Measurements from ENCODE around the gene SMARCE1.

SMARCE1 gene

DNA sequence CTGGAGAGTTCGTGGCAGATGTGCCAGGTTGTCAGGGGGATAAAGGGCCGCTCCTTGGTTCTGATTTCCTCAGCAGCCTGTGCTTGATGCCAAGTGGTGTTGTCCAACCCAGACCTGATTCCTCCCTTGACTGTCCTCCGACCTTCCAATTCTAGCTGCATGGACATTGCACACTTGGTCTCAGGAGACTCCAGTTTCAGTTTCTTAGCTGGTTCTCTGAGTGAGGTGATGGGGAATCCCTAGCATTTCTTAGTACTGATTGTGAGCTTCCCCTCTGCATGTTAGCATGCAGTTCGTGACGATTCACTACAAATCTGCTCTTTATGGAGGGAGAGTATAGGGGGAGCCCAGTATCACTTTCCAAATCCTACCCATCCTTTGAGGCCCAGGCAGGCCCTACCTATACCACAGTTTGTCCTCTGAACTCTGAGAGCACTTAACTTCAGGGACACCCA is 70.0 kb downstream of the SMARCE1 start:
- DNase-seq: no peak

- no peak for DNase-seq
These were observed 71.4 kb downstream of the SMARCE1 start for GRCh38 chr17:40576113-40576740.

Measured in activated naive CD4-positive, alpha-beta T cell treated with Interleukin-2 at 50 U/mL for 16 hours (primary cell).